ENCODE data around the gene PNPLA3.
A peak's percentile ranks its signal among the peaks of the same experiment; 100 is the strongest.

Gene PNPLA3

GRCh38 chr22:43968614-43969013 lies 45.0 kb downstream of the PNPLA3 start:
- DNase-seq, result no peak

- DNase-seq, result no peak
Measured at GRCh38 chr22:43969021-43969878, 45.6 kb downstream of the PNPLA3 start.

GRCh38 chr22:43969989-43970755 lies 46.6 kb downstream of the PNPLA3 start:
- no peak for DNase-seq

- DNase-seq, result no peak
Measured at GRCh38 chr22:43971112-43971511, 47.5 kb downstream of the PNPLA3 start.

- no peak for DNase-seq
Measured at GRCh38 chr22:43972931-43973462, 49.4 kb downstream of the PNPLA3 start.

- DNase-seq, result no peak
Measured at GRCh38 chr22:43974028-43974545, 50.5 kb downstream of the PNPLA3 start.

- no peak for DNase-seq
Measured at GRCh38 chr22:43975041-43975440, 51.4 kb downstream of the PNPLA3 start.

- no peak for DNase-seq
Measured at GRCh38 chr22:43976861-43977795, 53.5 kb downstream of the PNPLA3 start.

- DNase-seq, result no peak
Measured at GRCh38 chr22:43978558-43978957, 55.0 kb downstream of the PNPLA3 start.

GRCh38 chr22:43980579-43980978 lies 57.0 kb downstream of the PNPLA3 start:
- no peak for DNase-seq

GRCh38 chr22:43980996-43981395 lies 57.4 kb downstream of the PNPLA3 start:
- no peak for DNase-seq

- DNase-seq, result no peak
Measured at GRCh38 chr22:43983808-43984207, 60.2 kb downstream of the PNPLA3 start.

GRCh38 chr22:43985532-43985931 lies 61.9 kb downstream of the PNPLA3 start:
- no peak for DNase-seq

- no peak for DNase-seq
Measured at GRCh38 chr22:43988116-43988820, 64.7 kb downstream of the PNPLA3 start.

GRCh38 chr22:43988960-43989359 lies 65.4 kb downstream of the PNPLA3 start:
- DNase-seq, result no peak

GRCh38 chr22:43990044-43990443 lies 66.4 kb downstream of the PNPLA3 start:
- DNase-seq, result no peak

GRCh38 chr22:43991316-43992020 lies 67.9 kb downstream of the PNPLA3 start:
- no peak for DNase-seq

GRCh38 chr22:43992331-43992821 lies 68.8 kb downstream of the PNPLA3 start:
- no peak for DNase-seq

GRCh38 chr22:43993072-43993760 lies 69.6 kb downstream of the PNPLA3 start:
- peak; percentile 66 to 73 for DNase-seq

- DNase-seq, result no peak
Measured at GRCh38 chr22:43994006-43994405, 70.4 kb downstream of the PNPLA3 start.

All from CD4-positive, alpha-beta T cell treated with Interleukin-4 for 1 hour (primary cell).